Body of pancreas (tissue), 4 donors: ENCODE results near the gene PANX2.

Experiments used
- POLR2A ChIP-seq, 3 donors: fragments of 450-650 bp; IDR thresholded peaks; one replicate each; pipeline ENCODE4 v1.6.1; 2016; ENCODE audit warnings: antibody characterized with exemption in 3 of 3, mild to moderate bottlenecking in 2 of 3
- TF ChIP-seq, protein P1 (sequence below), 7 experiments: fragments of 450-650 bp in 4 of 7; fragments of 200-600 bp in 3 of 7; sonication (generic) in 3 of 7; IDR thresholded peaks; one replicate each; pipeline ENCODE4 v1.5.1; 2016 to 2019; ENCODE audit warnings: antibody characterized with exemption in 7 of 7

DNA sequence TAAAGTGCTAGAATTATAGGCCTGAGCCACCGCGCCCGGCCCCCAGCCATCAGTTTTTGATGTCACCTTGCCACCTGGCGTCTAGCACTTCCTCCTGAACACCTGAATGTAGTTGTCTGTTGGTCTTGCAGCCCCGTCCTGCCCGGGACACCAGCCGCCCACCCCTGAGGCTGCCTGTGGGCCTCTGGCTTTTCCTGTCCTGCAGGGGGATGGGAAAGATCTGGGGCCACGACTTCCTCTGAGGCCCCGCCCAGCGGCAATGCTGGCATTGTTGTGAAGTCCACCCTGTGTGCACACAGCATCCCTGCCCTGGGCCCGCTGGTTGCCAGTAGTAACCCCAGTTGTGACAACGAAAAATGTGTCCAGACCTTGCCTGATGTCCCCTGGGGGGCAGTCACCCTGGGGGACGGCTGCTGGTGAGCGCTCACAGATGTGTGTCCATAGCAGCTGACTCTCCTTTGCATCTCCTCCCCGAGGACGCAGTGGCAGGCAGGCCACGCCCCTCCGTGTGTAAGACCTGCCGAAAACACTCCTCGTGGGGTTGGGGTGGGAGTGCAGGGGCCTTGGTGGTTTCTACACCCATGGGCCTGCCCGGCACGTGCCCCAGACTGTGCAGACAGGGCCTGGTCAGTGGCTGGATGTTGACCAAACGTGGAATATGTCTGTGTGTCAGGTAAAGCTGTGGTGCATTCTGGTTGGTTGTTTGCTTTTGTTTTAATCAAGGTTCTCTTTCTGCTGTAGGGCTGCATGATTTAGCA, 37.0 kb downstream of the PANX2 start:
- TF ChIP-seq, protein P1, sequence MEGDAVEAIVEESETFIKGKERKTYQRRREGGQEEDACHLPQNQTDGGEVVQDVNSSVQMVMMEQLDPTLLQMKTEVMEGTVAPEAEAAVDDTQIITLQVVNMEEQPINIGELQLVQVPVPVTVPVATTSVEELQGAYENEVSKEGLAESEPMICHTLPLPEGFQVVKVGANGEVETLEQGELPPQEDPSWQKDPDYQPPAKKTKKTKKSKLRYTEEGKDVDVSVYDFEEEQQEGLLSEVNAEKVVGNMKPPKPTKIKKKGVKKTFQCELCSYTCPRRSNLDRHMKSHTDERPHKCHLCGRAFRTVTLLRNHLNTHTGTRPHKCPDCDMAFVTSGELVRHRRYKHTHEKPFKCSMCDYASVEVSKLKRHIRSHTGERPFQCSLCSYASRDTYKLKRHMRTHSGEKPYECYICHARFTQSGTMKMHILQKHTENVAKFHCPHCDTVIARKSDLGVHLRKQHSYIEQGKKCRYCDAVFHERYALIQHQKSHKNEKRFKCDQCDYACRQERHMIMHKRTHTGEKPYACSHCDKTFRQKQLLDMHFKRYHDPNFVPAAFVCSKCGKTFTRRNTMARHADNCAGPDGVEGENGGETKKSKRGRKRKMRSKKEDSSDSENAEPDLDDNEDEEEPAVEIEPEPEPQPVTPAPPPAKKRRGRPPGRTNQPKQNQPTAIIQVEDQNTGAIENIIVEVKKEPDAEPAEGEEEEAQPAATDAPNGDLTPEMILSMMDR (IDR thresholded peaks at IDR 0.05): no peak
- no peak for TF ChIP-seq POLR2A (IDR thresholded peaks at IDR 0.05)
